LNCAP (cell line): ENCODE measurements around the gene RSRC1.

Experiments
- CTCF ChIP-seq: fragments of 450-650 bp; IDR thresholded peaks from 2 replicates; pipeline ENCODE4 v1.5.1; 2017; ENCODE audit warnings: mild to moderate bottlenecking

RSRC1 gene

GRCh38 chr3:158258619-158259018 is 148.7 kb downstream of the RSRC1 start:
- no peak for TF ChIP-seq CTCF

GRCh38 chr3:158260392-158260791 is 150.5 kb downstream of the RSRC1 start:
- no peak for TF ChIP-seq CTCF

- TF ChIP-seq CTCF: peak; percentile 34; the same call in 1 of the 2 replicates
These were observed 151.6 kb downstream of the RSRC1 start for GRCh38 chr3:158261371-158261991.

GRCh38 chr3:158264894-158265293 is 155.0 kb downstream of the RSRC1 start:
- no peak for TF ChIP-seq CTCF

GRCh38 chr3:158267015-158267414 is 157.1 kb downstream of the RSRC1 start:
- no peak for TF ChIP-seq CTCF

GRCh38 chr3:158269942-158270341 is 160.1 kb downstream of the RSRC1 start:
- TF ChIP-seq CTCF: no peak

- no peak for TF ChIP-seq CTCF
These were observed 162.2 kb downstream of the RSRC1 start for GRCh38 chr3:158272081-158272480.

- no peak for TF ChIP-seq CTCF
These were observed 163.8 kb downstream of the RSRC1 start for GRCh38 chr3:158273656-158274055.
